Chondrocyte (in vitro differentiated cells): Measurements from ENCODE around the gene ARHGDIA. TPM values are rescaled to one million over a fixed set of nuclear protein-coding genes. Genes with fewer than 3 reads are reported as not detected.

Source experiments
- DNase-seq: peaks from one replicate; pipeline ENCODE4 v3.0.0; 2021; ENCODE audit warnings: mixed read lengths, low spot score
- H3K27ac Mint-ChIP-seq: one replicate; pipeline ENCODE4 v1.8.0; 2021; ENCODE audit warnings: mild to moderate bottlenecking, moderate library complexity, mixed read lengths; ENCODE audit not compliant: unreplicated experiment
- H3K27me3 Mint-ChIP-seq: 2 replicates; pipeline ENCODE4 v1.8.0; 2021; ENCODE audit warnings: low read depth, mixed read lengths
- H3K36me3 Mint-ChIP-seq: 2 replicates; pipeline ENCODE4 v1.8.0; 2021; ENCODE audit warnings: low read depth, mixed read lengths
- H3K4me1 Mint-ChIP-seq: 2 replicates; pipeline ENCODE4 v1.8.0; 2021; ENCODE audit warnings: low read depth, mild to moderate bottlenecking, mixed read lengths
- H3K4me3 Mint-ChIP-seq: one replicate; pipeline ENCODE4 v1.8.0; 2021; ENCODE audit warnings: mild to moderate bottlenecking, moderate library complexity, mixed read lengths; ENCODE audit not compliant: unreplicated experiment
- H3K9me3 Mint-ChIP-seq: 2 replicates; pipeline ENCODE4 v1.8.0; 2021; ENCODE audit warnings: low read depth, mixed read lengths
- CTCF ChIP-seq: fragments of 200-600 bp; sonication (generic); IDR thresholded peaks from 2 replicates; pipeline ENCODE4 v1.5.0; 2021; ENCODE audit warnings: antibody characterized with exemption, mild to moderate bottlenecking, moderate library complexity
- total RNA-seq: library from RNA; stranded (reverse); gene quantifications from 3 replicates; pipeline ENCODE4 v1.2.1, GENCODE V29; 2021

Gene ARHGDIA
- total RNA-seq, 1 donor from 2014 or later = 481 TPM

- TF ChIP-seq CTCF = no peak
- DNase-seq = no peak
- Mint-ChIP-seq H3K27me3 (no peaks in the 10 kb centered on the region), H3K9me3 (no peaks in the 10 kb centered on the region), H3K27ac (no peak overlapping the region), H3K4me3 (no peak overlapping the region), H3K36me3 (peaks cover 27% of the 10 kb centered on the region), H3K4me1 (no peaks in the 10 kb centered on the region)
Measured at GRCh38 chr17:81846743-81847689, 24.1 kb downstream of the ARHGDIA start.

GRCh38 chr17:81845881-81846742, 25.0 kb downstream of the ARHGDIA start:
- Mint-ChIP-seq H3K36me3 (peaks cover 22% of the 10 kb centered on the region), H3K27ac (no peak overlapping the region), H3K27me3 (no peaks in the 10 kb centered on the region), H3K9me3 (no peaks in the 10 kb centered on the region), H3K4me3 (no peak overlapping the region), H3K4me1 (no peaks in the 10 kb centered on the region)
- no peak for DNase-seq
- TF ChIP-seq CTCF = no peak

- H3K4me1 Mint-ChIP-seq = no peaks in the 10 kb centered on the region
- H3K27me3 Mint-ChIP-seq = no peaks in the 10 kb centered on the region
- H3K36me3 Mint-ChIP-seq = peaks cover 22% of the 10 kb centered on the region
- no peak overlapping the region for H3K4me3 Mint-ChIP-seq
- DNase-seq = no peak
- no peaks in the 10 kb centered on the region for H3K9me3 Mint-ChIP-seq
- no peak for TF ChIP-seq CTCF
- H3K27ac Mint-ChIP-seq = no peak overlapping the region
Measured at GRCh38 chr17:81845361-81845760, 25.8 kb downstream of the ARHGDIA start.

- H3K4me1 Mint-ChIP-seq = no peaks in the 10 kb centered on the region
- no peak overlapping the region for H3K4me3 Mint-ChIP-seq
- no peaks in the 10 kb centered on the region for H3K27me3 Mint-ChIP-seq
- no peak for DNase-seq
- peaks cover 22% of the 10 kb centered on the region for H3K36me3 Mint-ChIP-seq
- TF ChIP-seq CTCF = no peak
- H3K27ac Mint-ChIP-seq = peak overlapping the region; percentile 41
- H3K9me3 Mint-ChIP-seq = no peaks in the 10 kb centered on the region
Measured at GRCh38 chr17:81844887-81845286, 26.2 kb downstream of the ARHGDIA start.

GRCh38 chr17:81844327-81844851, 26.7 kb downstream of the ARHGDIA start:
- peaks cover 22% of the 10 kb centered on the region for H3K36me3 Mint-ChIP-seq
- no peaks in the 10 kb centered on the region for H3K4me1 Mint-ChIP-seq
- no peak overlapping the region for H3K4me3 Mint-ChIP-seq
- H3K27me3 Mint-ChIP-seq = no peaks in the 10 kb centered on the region
- no peaks in the 10 kb centered on the region for H3K9me3 Mint-ChIP-seq
- DNase-seq = peak; percentile 90
- peak overlapping the region; percentile 41 for H3K27ac Mint-ChIP-seq
- TF ChIP-seq CTCF = no peak
